DMS53 treated with DMSO at 0.1 percent for 48 hours (cell line): ENCODE results near the gene KANK4.

Source experiments
- DNase-seq: peaks from one replicate; lab custom pipeline; 2025; ENCODE audit not compliant: unreplicated experiment; lab: John Stamatoyannopoulos, UW

The KANK4 gene

GRCh38 chr1:62212411-62212810, 106.8 kb downstream of the KANK4 start:
- no peak for DNase-seq

- peak; percentile 20 for DNase-seq
These were observed 108.3 kb downstream of the KANK4 start for GRCh38 chr1:62210960-62211359.

GRCh38 chr1:62209931-62210595, 109.2 kb downstream of the KANK4 start:
- DNase-seq: peak; percentile 55

- DNase-seq: no peak
These were observed 110.3 kb downstream of the KANK4 start for GRCh38 chr1:62208970-62209369.

GRCh38 chr1:62208087-62208486, 111.1 kb downstream of the KANK4 start:
- DNase-seq: no peak

- DNase-seq: no peak
These were observed 112.0 kb downstream of the KANK4 start for GRCh38 chr1:62207187-62207586.

- no peak for DNase-seq
These were observed 120.5 kb downstream of the KANK4 start for GRCh38 chr1:62198781-62199125.

GRCh38 chr1:62198069-62198780, 121.0 kb downstream of the KANK4 start:
- no peak for DNase-seq

- no peak for DNase-seq
These were observed 123.0 kb downstream of the KANK4 start for GRCh38 chr1:62196086-62196690.

GRCh38 chr1:62194651-62195544, 124.3 kb downstream of the KANK4 start, which contains the start of gene L1TD1:
Gene L1TD1, plus strand, starts transcription at chr1:62194849. Its CDS starts 11,780 bp downstream, at chr1:62206629.
- DNase-seq: no peak

GRCh38 chr1:62188111-62188510, 131.1 kb downstream of the KANK4 start:
- DNase-seq: no peak

GRCh38 chr1:62187548-62187947, 131.7 kb downstream of the KANK4 start:
- DNase-seq: no peak
